ENCODE measurements around the gene SLC44A1.
A peak's percentile ranks its signal among the peaks of the same experiment; 100 is the strongest.

SLC44A1 gene

GRCh38 chr9:105244003-105244733 is at the start of gene SLC44A1:
TSS of gene SLC44A1 (plus strand) at chr9:105244651. CDS start at chr9:105244869, 218 bp downstream.
- no peak for TF ChIP-seq CTCF (IDR thresholded peaks at IDR 0.05; ENCODE audit: low read depth, low read length)
- H3K4me3 ChIP-seq (ENCODE audit: low read depth, low read length): peak within 1 kb of the TSS; percentile 81

GRCh38 chr9:105195259-105195658 is 49.2 kb upstream of the SLC44A1 start:
- no peak for TF ChIP-seq CTCF (IDR thresholded peaks at IDR 0.05; ENCODE audit: low read depth, low read length)
- no peak overlapping the region for H3K4me3 ChIP-seq (ENCODE audit: low read depth, low read length)

- H3K4me3 ChIP-seq (ENCODE audit: low read depth, low read length): no peak overlapping the region
- TF ChIP-seq CTCF (IDR thresholded peaks at IDR 0.05; ENCODE audit: low read depth, low read length): no peak
These were observed 46.4 kb upstream of the SLC44A1 start for GRCh38 chr9:105198023-105198422.

GRCh38 chr9:105198865-105199264 is 45.6 kb upstream of the SLC44A1 start:
- no peak for TF ChIP-seq CTCF (IDR thresholded peaks at IDR 0.05; ENCODE audit: low read depth, low read length)
- no peak overlapping the region for H3K4me3 ChIP-seq (ENCODE audit: low read depth, low read length)

- no peak for TF ChIP-seq CTCF (IDR thresholded peaks at IDR 0.05; ENCODE audit: low read depth, low read length)
- H3K4me3 ChIP-seq (ENCODE audit: low read depth, low read length): no peak overlapping the region
These were observed 40.0 kb upstream of the SLC44A1 start for GRCh38 chr9:105204416-105204815.

GRCh38 chr9:105205787-105206495 is 38.5 kb upstream of the SLC44A1 start:
- no peak for TF ChIP-seq CTCF (IDR thresholded peaks at IDR 0.05; ENCODE audit: low read depth, low read length)
- H3K4me3 ChIP-seq (ENCODE audit: low read depth, low read length): no peak overlapping the region

GRCh38 chr9:105206496-105206820 is 38.0 kb upstream of the SLC44A1 start:
- TF ChIP-seq CTCF (IDR thresholded peaks at IDR 0.05; ENCODE audit: low read depth, low read length): no peak

More at GRCh38 chr9:105206496-105206820, 38.0 kb upstream of the SLC44A1 start:
- H3K4me3 ChIP-seq (ENCODE audit: low read depth, low read length): no peak overlapping the region
